ENCODE data around the gene BMP8B. TPM values are rescaled to one million over a fixed set of nuclear protein-coding genes. Genes with fewer than 3 reads are reported as not detected.

Gene BMP8B
- total RNA-seq = 1 to 10 TPM in 5 of 7 donors, under 1 TPM in 2; 0.74 to 2.5 (median 1.3) TPM
- under 1 TPM; 0.08 to 0.90 (median 0.20) TPM for polyA plus RNA-seq
- long read RNA-seq, donor 1 = 0 reads
- long read RNA-seq, donor 2 = 0 reads

GRCh38 chr1:39788758-39789570, at the start of gene BMP8B:
TSS of gene BMP8B (minus strand) at chr1:39788865. CDS start at chr1:39788485, 380 bp downstream.
- Histone ChIP-seq H3K4me3 (peak within 1 kb of the TSS; percentile 37 to 87 (median 64)), H3K9me3 (no peaks in the 10 kb centered on the region), H3K27me3 (replicated peaks in 1 of 7) (peaks cover 0 to 47% (median 13%) of the 10 kb centered on the region in 7 donors), H3K4me1 (peaks cover 0 to 38% (median 11%) of the 10 kb centered on the region in 6 donors), H3K36me3 (no peaks in the 10 kb centered on the region), H3K27ac (peak within 1 kb of the TSS in 4 of 8 donors; percentile 64 to 82 (median 76))
- TF ChIP-seq POLR2AphosphoS5 (IDR thresholded peaks at IDR 0.05) (peak in 2 of 3 donors; percentile 35 to 39), CTCF (IDR thresholded peaks at IDR 0.05 in 8 of 11, conservative IDR thresholded peaks at IDR 0.05 in 3 of 11) (no peak)
- intact Hi-C loops (cut with DNase I; ENCODE audit: low total_unique reads) = no loop called here
- DNase-seq = peak; percentile 89
- 1 to 13% (median 2%) methylated on average over 10 to 91 of the region's 91 CpGs for WGBS, 5 donors

- Histone ChIP-seq H3K27ac (no peak overlapping the region), H3K36me3 (peaks cover 0 to 49% (median 31%) of the 10 kb centered on the region in 6 donors), H3K27me3 (replicated peaks in 1 of 7) (no peaks in the 10 kb centered on the region), H3K4me3 (no peak overlapping the region), H3K4me1 (no peaks in the 10 kb centered on the region), H3K9me3 (no peaks in the 10 kb centered on the region)
- DNase-seq = no peak
- 89 to 99% (median 94%) methylated on average over 3 of the region's 3 CpGs for WGBS, 5 donors
- TF ChIP-seq POLR2A (IDR thresholded peaks at IDR 0.05) (no peak), CTCF (IDR thresholded peaks at IDR 0.05 in 8 of 11, conservative IDR thresholded peaks at IDR 0.05 in 3 of 11) (no peak), POLR2AphosphoS5 (IDR thresholded peaks at IDR 0.05) (no peak)
- intact Hi-C loops (cut with DNase I; ENCODE audit: low total_unique reads) = no loop called here
Observed at GRCh38 chr1:39836595-39837110, 48.0 kb upstream of the BMP8B start.

GRCh38 chr1:39835935-39836594, 47.4 kb upstream of the BMP8B start:
- TF ChIP-seq POLR2AphosphoS5 (IDR thresholded peaks at IDR 0.05) = no peak
- no peak for TF ChIP-seq POLR2A (IDR thresholded peaks at IDR 0.05)
- no peak for TF ChIP-seq CTCF (IDR thresholded peaks at IDR 0.05 in 8 of 11, conservative IDR thresholded peaks at IDR 0.05 in 3 of 11)
- no peak for DNase-seq
- H3K4me1 ChIP-seq = no peaks in the 10 kb centered on the region
- no peaks in the 10 kb centered on the region for H3K27me3 ChIP-seq (replicated peaks in 1 of 7)
- no peak overlapping the region for H3K4me3 ChIP-seq
- H3K36me3 ChIP-seq = peaks cover 0 to 43% (median 25%) of the 10 kb centered on the region in 6 donors
- no peaks in the 10 kb centered on the region for H3K9me3 ChIP-seq
- WGBS, 5 donors = 91 to 93% (median 93%) methylated on average over 7 of the region's 7 CpGs
- intact Hi-C loops (cut with DNase I; ENCODE audit: low total_unique reads) = no loop called here
- no peak overlapping the region for H3K27ac ChIP-seq

Measured in spleen (tissue), 13 donors.